NCI-H82 treated with DMSO at 0.1 percent for 48 hours (cell line): ENCODE measurements around the gene DHRSX.
"Not testable (repeated sequence)": the region's sequence is repeated elsewhere in the genome, so short reads cannot be mapped to it uniquely, and the experiment has no call there.

ENCODE experiments used
- DNase-seq: peaks from one replicate; lab custom pipeline; 2025; ENCODE audit not compliant: unreplicated experiment; lab: John Stamatoyannopoulos, UW

The DHRSX gene

GRCh38 chrX:2477313-2477712 is 23.5 kb downstream of the DHRSX start:
- DNase-seq = not testable (repeated sequence)

DNA sequence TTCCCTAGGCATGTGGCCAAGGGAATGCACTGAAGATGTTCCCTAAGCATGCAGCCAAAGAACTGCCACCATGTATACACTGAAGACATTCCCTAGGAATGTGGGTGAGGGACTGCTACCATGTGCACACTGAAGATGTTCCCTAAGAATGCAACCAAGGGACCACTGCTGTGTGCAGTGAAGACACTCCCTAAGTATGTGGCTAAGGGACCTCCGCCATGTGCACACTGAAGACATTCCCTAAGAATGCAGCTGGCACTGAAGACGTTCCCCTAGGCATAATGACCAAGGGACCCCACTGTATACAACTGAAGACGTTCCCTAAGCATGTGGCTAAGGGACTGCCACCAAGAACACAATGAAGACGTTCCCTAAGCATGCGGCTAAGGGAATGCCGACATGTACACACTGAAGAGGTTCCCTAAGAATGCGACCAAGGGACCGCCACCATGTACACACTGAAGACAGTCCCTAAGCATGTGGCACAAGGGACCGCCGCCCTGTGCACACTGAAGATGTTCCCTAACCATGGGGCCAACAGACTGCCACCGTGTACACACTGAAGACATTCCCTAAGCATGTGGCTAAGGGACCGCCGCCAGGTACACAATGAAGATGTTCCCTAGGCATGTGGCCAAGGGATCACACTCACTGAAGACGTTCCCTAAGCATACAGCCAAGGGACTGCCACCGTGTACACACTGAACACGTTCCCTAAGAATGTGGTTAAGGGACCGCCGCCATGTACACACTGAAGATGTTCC is 25.6 kb downstream of the DHRSX start:
- DNase-seq = no peak

- no peak for DNase-seq
Measured at GRCh38 chrX:2474280-2474962, 26.4 kb downstream of the DHRSX start.

DNA sequence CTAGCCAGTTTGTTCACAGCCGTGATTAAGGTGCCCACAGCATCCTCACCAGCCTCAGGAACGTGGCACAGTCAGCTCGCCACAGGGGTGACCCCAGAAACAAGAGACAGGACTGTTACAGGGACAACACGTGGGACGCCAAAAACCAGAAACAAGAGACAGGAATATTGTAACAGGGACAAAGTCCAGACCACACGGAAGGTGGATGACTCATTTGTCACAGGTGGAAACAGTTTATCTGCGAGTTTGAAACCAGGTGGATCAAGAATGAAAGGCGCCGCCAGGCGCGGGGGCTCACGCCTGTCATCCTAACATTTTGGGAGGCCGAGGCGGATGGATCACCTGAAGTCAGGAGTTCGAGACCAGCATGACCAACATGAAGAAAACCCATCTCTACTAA is 27.7 kb downstream of the DHRSX start:
- DNase-seq = not testable (repeated sequence)

DNA sequence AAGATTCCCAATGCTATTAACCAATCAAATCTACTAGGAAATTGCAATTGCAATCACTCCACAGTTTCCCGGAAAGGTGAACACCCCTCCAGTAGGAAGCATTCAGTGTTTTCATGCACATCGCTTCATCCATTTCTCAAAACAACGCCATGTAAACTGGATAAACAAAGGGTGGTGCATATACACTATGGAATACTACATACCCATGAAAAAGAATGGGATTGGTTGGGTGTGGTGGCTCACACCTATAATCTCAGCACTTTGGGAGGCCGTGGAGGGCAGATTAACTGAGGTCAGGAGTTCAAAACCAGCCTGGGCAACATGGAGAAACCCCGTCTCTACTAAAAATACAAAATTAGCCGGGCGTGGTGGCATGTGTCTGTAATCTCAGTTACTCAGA is 29.1 kb downstream of the DHRSX start:
- no peak for DNase-seq

- DNase-seq = not testable (repeated sequence)
Measured at GRCh38 chrX:2471126-2471525, 29.6 kb downstream of the DHRSX start.

DNA sequence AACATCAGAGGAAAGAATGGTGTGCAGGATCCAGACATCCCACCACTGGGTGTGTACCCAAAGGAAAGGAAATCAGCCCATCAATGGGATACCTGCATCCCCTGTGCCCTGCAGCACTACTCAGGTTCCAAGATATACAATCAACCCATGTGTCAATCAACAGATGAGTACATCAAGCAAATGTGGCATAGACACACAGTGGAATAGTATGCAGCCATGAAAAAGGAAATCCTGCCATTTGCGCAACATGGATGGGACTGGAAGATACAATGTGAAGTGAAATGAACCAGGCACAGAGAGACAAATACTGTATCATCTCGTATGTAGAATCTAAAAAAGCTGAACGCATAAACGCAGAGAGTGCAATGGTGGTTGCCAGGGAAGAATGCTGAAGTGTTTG is 30.9 kb downstream of the DHRSX start:
- DNase-seq = not testable (repeated sequence)

DNA sequence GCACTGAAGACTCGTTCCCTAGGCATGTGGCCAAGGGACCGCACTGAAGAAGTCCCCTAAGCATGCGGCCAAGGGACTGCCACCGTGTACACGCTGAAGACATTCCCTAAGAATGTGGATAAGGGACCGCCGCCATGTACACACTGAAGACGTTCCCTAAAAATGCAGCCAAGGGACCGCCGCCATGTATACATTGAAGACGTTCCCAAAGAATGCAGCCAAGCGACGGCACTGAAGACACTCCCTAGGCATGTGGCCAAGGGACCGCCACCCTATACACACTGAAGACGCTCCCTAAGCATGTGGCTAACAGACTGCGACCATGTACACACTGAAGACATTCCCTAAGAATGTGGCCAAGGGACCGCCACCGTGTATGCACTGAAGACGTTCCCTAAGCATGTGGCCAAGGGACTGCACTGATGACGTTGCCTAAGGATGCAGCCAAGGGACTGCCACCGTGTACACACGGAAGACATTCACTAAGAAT is 31.5 kb downstream of the DHRSX start:
- no peak for DNase-seq

- DNase-seq = no peak
Measured at GRCh38 chrX:2468261-2469195, 32.2 kb downstream of the DHRSX start.

- no peak for DNase-seq
Measured at GRCh38 chrX:2466876-2467656, 33.7 kb downstream of the DHRSX start.

DNA sequence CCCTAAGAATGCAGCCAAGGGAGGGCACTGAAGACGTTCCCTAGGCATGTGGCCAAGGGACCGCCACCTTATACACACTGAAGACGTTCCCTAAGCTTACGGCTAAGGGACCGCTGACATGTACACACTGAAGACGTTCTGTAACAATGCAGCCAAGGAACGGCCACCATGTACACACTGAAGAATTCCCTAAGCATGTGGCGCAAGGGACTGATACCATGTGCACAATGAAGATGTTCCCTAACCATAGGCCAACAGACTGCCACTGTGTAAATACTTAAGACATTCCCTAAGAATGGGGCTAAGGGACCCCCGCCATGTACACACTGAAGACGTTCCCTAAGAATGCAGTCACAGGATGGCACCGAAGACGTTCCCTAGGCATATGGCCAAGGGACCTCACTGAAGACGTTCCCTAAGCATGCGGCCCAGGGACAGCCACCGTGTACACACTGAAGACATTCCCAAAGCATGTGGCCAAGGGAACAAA is 36.1 kb downstream of the DHRSX start:
- no peak for DNase-seq

- DNase-seq = no peak
Measured at GRCh38 chrX:2463973-2464676, 36.7 kb downstream of the DHRSX start.

- DNase-seq = not testable (repeated sequence)
Measured at GRCh38 chrX:2463481-2463880, 37.3 kb downstream of the DHRSX start.

DNA sequence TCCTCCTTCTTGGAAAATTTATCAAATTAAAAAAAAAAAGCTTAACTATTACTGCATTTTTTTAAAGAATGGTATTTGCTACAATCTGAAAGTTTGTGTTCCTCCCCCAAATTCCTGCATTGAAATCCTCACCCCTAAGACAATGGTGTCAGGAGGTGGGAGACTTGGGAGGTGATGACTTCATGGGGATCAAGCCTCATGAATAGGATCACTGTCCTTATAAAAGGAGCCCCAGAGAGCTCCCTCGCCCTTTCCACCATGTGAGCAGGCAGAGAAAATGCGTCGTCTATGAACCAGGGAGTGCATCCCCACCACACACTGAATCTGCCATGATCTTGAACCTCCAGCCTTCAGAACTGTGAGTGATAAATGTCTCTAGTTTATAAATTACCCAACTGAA is 38.0 kb downstream of the DHRSX start:
- no peak for DNase-seq

- DNase-seq = no peak
Measured at GRCh38 chrX:2462074-2462473, 38.7 kb downstream of the DHRSX start.

DNA sequence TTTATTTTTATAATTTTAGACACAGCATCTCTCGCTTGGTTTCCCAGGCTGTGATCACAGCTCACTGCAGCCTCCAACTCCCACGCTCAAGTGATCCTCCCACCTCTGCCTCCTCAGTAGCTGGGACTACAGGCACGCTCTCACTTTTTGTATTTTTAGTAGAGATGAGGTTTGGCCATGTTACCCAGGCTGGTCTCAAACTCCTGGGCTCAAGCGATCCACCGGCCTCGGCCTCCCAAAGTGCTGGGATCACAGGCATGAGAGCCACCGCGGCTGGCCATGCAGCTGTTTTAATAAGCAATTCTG is 39.1 kb downstream of the DHRSX start:
- no peak for DNase-seq

DNA sequence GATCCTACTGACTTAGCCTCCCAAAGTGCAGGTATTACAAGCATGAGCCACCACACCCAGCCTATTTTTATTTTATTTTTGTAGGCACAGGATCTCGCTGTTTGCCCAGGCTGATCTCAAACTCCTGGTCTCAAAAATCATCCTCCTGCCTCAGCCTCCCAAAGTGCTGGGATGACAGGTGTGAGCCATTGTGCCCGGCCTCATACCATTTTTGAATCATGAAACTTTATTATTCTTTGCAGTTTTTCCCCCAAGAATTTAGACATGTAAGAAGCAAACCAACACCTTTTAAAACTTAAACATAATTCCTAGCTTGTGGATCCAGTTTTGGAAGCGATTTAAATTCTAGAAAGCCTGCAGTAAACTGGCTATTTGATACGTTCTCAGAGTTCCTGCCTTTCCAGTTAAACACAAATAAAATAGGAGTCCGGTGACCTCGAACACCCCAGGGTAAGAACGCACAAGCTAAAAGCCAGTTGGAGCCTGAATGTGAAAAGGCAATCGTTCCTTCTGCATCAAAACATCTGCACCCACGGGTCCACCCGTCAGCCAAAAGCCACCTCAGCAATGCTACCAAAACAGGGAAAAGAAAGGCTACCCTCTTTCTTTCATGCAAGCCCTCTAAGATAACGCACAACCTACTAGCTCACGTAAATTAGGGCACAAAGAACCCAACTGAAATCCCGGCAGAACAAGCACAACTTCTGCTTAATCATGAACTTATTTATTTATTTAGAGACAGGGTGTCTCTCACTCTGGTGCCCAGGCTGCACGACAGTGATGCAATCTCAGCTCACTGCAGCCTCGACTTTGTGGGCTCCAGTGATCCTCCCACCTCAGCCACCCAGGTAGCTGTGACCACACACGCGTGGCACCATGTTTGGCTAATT is 39.7 kb downstream of the DHRSX start:
- DNase-seq = not testable (repeated sequence)

DNA sequence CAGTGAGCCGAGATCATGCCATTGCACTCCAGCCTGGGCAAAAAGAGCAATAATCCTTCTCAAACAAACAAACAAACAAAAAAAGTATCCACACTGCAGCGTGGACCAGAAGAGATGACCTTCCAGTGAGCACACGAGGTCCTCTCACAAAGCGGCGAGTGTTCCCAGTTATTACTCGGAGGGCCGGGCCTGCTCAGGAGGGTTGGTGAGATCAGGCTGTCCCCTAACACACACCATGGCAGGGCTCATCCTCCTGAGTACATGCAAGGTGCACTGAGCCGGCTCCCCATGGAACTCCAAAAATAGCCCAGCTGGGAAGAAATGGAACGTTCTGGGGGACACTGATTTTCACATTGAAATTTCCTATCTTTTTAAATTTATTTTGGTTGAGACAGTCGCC is 40.7 kb downstream of the DHRSX start:
- DNase-seq = not testable (repeated sequence)

DNA sequence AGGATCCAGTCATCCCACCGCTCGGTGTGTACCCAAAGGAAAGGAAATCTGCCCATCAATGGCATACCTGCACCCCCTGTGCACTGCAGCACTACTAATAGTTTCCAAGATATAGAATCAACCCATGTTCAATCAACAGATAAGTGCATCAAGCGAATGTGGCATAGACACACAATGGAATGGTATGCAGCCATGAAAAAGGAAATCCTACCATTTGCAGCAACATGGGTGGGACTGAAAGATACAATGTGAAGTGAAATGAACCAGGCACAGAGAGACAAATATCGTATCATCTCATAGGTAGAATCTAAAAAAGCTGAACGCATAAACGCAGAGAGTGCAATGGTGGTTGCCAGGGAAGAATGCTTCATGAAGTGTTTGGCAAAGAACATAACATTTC is 42.5 kb downstream of the DHRSX start:
- no peak for DNase-seq
